ENCODE results near the gene MRPS31.
"Not testable (repeated sequence)": the region's sequence is repeated elsewhere in the genome, so short reads cannot be mapped to it uniquely, and the experiment has no call there.

DNA sequence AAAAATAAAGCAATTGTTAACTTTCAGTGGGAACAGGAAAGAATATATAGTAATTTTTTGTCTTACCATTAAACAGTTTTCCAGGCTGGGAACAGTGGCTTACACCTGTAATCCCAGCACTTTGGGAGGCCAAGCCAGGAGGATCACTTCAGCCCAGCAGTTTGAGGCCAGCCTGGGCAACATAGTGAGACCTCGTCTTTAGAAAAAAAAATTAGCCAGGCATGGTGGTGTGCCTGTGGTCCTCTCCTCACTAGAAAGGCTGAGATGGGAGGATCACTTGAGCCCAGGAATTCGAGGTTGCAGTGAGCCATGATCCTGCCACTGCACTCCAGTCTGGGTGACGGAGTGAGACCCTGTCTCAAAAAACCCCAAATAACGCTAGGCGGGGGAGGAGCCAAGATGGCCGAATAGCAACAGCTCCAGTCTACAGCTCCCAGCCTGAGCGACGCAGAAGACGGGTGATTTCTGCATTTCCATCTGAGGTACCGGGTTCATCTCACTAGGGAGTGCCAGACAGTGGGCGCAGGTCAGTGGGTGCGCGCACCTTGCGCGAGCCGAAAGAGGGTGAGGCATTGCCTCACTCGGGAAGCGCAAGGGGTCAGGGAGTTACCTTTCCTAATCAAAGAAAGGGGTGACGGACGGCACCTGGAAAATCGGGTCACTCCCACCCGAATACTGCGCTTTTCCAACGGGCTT is 36.3 kb downstream of the MRPS31 start:
- TF ChIP-seq, protein P1, sequence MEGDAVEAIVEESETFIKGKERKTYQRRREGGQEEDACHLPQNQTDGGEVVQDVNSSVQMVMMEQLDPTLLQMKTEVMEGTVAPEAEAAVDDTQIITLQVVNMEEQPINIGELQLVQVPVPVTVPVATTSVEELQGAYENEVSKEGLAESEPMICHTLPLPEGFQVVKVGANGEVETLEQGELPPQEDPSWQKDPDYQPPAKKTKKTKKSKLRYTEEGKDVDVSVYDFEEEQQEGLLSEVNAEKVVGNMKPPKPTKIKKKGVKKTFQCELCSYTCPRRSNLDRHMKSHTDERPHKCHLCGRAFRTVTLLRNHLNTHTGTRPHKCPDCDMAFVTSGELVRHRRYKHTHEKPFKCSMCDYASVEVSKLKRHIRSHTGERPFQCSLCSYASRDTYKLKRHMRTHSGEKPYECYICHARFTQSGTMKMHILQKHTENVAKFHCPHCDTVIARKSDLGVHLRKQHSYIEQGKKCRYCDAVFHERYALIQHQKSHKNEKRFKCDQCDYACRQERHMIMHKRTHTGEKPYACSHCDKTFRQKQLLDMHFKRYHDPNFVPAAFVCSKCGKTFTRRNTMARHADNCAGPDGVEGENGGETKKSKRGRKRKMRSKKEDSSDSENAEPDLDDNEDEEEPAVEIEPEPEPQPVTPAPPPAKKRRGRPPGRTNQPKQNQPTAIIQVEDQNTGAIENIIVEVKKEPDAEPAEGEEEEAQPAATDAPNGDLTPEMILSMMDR (IDR thresholded peaks at IDR 0.05) = not testable (repeated sequence)
- not testable (repeated sequence) for TF ChIP-seq POLR2A (IDR thresholded peaks at IDR 0.05)

All from prostate gland (tissue), 2 donors.